Measurements from ENCODE around the gene CFAP54. TPM values are rescaled to one million over a fixed set of nuclear protein-coding genes. Genes with fewer than 3 reads are reported as not detected.

Gene CFAP54
- total RNA-seq, 1 donor from 2014 or later = 0.64 TPM

DNA sequence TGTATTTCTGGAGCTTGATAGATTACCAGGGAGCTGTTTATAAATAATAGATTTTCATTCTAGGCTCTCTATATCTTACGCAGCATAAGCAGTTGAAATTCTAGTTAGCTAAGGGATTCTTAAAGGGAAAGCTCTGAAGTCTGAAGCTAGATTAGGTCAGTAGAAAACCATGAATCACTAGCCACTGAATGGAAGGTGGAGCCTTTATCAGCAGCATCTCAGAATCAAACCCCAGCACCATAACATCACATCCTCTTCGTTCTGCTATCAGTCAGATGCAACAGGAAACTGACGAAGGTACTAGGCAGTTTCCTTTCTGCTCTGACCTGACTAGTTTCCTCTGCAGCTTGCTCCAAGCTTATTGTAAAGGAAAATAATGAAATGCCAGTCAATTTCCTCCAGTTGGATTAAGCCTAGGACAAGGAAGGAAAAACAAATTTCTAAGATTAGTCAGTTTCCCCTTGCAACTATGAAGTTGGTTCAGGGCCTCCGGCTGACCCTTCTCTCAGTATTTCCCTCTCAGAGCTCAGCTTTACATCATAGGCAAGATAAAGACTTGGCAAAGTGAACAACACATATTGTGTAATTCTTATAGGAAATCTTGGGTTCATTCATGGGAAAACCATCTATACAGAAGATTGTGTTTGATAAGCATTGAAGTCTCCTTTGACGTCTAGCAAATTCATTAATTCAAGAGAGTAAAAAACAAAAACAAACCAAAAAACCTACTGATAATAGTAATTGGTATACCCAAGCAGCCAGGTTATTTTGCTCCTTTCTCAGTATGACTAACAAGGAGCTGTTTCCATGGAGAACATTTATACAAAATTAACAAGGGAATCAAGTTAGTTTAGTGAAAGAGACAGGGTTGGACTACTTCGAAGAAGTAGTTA is 43.4 kb upstream of the CFAP54 start:
- intact Hi-C loops (cut with micrococcal nuclease) = loop anchor here (1.0 to 5.0 kb wide), 3 partner anchors 10 to 46 kb away; partner anchors contain the start of genes CDK17 and CFAP54
- TF ChIP-seq, protein P1, sequence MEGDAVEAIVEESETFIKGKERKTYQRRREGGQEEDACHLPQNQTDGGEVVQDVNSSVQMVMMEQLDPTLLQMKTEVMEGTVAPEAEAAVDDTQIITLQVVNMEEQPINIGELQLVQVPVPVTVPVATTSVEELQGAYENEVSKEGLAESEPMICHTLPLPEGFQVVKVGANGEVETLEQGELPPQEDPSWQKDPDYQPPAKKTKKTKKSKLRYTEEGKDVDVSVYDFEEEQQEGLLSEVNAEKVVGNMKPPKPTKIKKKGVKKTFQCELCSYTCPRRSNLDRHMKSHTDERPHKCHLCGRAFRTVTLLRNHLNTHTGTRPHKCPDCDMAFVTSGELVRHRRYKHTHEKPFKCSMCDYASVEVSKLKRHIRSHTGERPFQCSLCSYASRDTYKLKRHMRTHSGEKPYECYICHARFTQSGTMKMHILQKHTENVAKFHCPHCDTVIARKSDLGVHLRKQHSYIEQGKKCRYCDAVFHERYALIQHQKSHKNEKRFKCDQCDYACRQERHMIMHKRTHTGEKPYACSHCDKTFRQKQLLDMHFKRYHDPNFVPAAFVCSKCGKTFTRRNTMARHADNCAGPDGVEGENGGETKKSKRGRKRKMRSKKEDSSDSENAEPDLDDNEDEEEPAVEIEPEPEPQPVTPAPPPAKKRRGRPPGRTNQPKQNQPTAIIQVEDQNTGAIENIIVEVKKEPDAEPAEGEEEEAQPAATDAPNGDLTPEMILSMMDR (IDR thresholded peaks at IDR 0.05) = no peak
- Mint-ChIP-seq H3K4me1 (peaks cover 16% of the 10 kb centered on the region), H3K27me3 (no peaks in the 10 kb centered on the region), H3K27ac (peak overlapping the region; percentile 79), H3K36me3 (ENCODE audit: low read depth) (no peaks in the 10 kb centered on the region), H3K4me3 (peak overlapping the region; percentile 5), H3K9me3 (no peaks in the 10 kb centered on the region)
- ATAC-seq (ENCODE audit: low read depth) = peak; percentile 98
- DNase-seq = no peak
- ChIA-PET POLR2A (interaction anchor here (0.7 to 2.2 kb wide), 7 partner anchors 8 to 250 kb away, joined by 3 to 10 read pairs (median 4); partner anchors contain the start of gene CDK17), CTCF (interaction anchor here (1.2 to 3.6 kb wide), 2 partner anchors 43 to 46 kb away, joined by 3 to 19 read pairs; partner anchors contain the start of genes CDK17 and CFAP54)

DNA sequence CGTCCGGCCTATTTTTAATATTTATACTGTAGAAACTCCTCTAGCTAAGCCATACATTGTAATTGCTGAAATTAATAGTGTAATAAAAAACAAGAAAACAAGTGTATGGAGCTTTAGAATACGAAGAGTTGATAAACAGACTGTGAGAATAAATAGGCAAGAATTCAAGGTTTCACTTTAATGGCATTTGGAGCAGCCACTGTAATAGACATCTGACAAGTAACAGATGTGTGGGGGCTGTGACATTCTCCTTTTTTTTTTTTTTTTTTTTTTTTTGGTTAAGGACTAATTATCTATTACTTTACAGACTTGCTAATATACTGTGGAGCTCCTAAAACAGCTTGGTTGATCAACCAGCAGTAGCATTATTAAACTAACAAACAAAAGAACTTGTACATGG is 42.1 kb upstream of the CFAP54 start:
- no peak overlapping the region for H3K27ac Mint-ChIP-seq

DNA sequence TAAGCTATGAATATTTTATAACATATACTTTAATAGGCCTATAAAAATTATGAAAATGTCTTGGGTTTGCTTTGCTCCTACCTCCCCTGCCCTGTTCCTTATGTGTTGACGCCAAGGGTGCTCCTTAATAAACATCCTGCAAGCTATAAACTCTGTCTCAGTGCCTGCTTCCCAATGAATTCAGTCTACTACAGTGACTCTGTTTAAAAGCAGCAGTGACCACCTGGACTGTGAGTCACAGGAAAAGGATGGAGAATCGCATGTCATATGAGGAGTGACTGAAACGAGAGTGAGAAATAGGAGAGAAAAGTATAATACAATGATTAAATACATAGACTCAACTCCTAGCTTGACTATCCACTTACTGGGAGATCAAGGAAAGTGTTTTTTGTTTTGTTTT is 41.1 kb upstream of the CFAP54 start:
- POLR2A ChIA-PET = no interaction called here
- no peak overlapping the region for H3K27ac Mint-ChIP-seq

More for the DNA sequence above, 42.1 kb upstream of the CFAP54 start:
- Mint-ChIP-seq H3K4me3 (no peak overlapping the region), H3K27me3 (no peaks in the 10 kb centered on the region), H3K36me3 (ENCODE audit: low read depth) (no peaks in the 10 kb centered on the region), H3K4me1 (peaks cover 16% of the 10 kb centered on the region), H3K9me3 (no peaks in the 10 kb centered on the region)
- TF ChIP-seq, protein P1 (IDR thresholded peaks at IDR 0.05) = no peak
- POLR2A ChIA-PET = interaction anchor here (2.2 kb wide), 1 partner anchor 10 kb away, joined by 10 read pairs; no protein-coding TSS in a partner anchor
- ATAC-seq (ENCODE audit: low read depth) (no peak), DNase-seq (no peak)
- intact Hi-C loops (cut with micrococcal nuclease) = loop anchor here (5.0 kb wide), 1 partner anchor 40 kb away; the partner anchor contains the start of gene CFAP54
- CTCF ChIA-PET = interaction anchor here (3.6 kb wide), 1 partner anchor 47 kb away, joined by 19 read pairs; the partner anchor contains the start of gene CDK17

DNA sequence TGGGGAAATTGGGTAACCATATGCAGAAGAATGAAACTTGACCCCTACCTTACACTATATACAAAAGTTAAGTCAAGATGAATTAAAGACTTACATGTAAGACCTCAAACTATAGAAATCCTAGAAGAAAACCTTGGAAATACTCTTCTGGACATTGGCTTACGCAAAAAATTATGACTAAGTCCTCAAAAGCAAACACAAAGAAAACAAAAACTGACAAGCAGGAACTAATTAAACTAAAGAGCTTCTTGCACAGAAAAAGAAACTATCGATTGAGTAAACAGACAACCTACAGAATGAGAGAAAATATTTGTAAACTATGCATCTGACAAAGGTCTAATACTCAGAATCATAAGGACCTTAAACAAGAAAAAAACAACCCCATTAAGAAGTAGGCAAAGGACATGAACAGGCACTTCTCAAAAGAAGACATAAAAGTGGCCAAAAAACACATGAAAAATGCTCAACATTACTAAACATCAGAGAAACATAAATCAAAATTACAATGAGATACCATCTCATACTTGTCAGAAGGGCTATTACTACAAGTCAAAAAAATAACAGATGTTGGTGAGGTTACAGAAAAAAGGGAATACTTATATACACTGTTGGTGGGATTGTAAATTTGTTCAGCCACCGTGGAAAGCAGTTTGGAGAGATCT is 37.0 kb upstream of the CFAP54 start:
- Mint-ChIP-seq H3K4me1 (peaks cover 20% of the 10 kb centered on the region), H3K9me3 (no peaks in the 10 kb centered on the region), H3K36me3 (ENCODE audit: low read depth) (no peaks in the 10 kb centered on the region), H3K27me3 (no peaks in the 10 kb centered on the region), H3K4me3 (no peak overlapping the region), H3K27ac (no peak overlapping the region)
- DNase-seq (no peak), ATAC-seq (ENCODE audit: low read depth) (no peak)
- intact Hi-C loops (cut with micrococcal nuclease) = no loop called here
- POLR2A ChIA-PET = no interaction called here
- TF ChIP-seq, protein P1 (IDR thresholded peaks at IDR 0.05) = no peak
- CTCF ChIA-PET = no interaction called here

More for the DNA sequence above, 41.1 kb upstream of the CFAP54 start:
- no peaks in the 10 kb centered on the region for H3K9me3 Mint-ChIP-seq
- H3K27me3 Mint-ChIP-seq = no peaks in the 10 kb centered on the region
- H3K4me3 Mint-ChIP-seq = no peak overlapping the region
- no peak for ATAC-seq (ENCODE audit: low read depth)
- H3K36me3 Mint-ChIP-seq (ENCODE audit: low read depth) = no peaks in the 10 kb centered on the region
- intact Hi-C loops (cut with micrococcal nuclease) = loop anchor here (5.0 kb wide), 1 partner anchor 39 kb away; the partner anchor contains the start of gene CFAP54
- peaks cover 16% of the 10 kb centered on the region for H3K4me1 Mint-ChIP-seq
- TF ChIP-seq, protein P1 (IDR thresholded peaks at IDR 0.05) = no peak
- CTCF ChIA-PET = interaction anchor here (3.6 kb wide), 1 partner anchor 48 kb away, joined by 19 read pairs; the partner anchor contains the start of gene CDK17
- no peak for DNase-seq

Measured in activated B cell treated with CpG ODN at 0.5 μM for 24 hours (primary cell).